ENCODE results near the gene ADAMTS7.
A peak's percentile ranks its signal among the peaks of the same experiment; 100 is the strongest.
"Not testable (repeated sequence)": the region's sequence is repeated elsewhere in the genome, so short reads cannot be mapped to it uniquely, and the experiment has no call there.

ADAMTS7 gene

DNA sequence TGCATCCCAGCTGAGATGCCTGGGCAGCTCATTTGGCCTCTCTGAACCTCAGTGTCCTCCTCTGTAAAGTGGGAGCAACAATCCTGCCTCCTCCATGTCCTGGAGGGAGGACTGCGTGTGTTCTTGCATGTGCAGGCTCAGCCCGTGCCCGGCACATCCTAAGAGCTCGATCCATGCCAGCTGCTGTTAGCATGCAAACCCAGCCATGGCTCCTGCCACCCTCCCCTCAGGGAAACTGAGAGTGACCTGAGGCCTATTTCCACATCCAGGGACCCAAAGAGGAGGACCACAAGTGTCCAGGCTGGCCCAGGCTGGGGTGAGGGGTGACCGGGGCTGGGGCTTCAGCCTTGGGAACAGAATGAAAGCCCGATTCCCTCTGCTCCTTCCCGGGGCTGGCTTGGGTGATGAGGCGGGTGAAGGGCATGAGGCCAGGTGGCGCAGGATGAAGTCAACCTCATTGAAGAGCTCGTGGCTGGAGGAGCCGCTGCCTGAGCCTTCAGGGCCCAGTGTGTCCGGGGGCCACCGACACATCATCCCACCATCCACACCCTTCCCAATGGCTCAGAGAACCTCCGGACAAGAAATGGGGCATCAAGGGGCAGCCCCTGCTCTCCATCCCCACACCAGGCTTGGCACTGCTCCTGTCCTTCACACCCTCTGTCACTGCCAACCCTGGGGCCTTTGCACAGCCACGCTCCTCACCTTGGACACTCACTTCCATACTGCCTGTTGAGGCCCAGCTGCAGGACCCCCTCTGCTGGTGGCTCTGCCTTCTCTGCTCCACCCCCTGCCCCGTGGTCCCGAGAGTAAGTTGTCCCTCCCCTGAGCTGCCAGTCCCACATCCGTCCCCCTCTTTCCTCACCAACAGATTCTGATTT, 42.5 kb downstream of the ADAMTS7 start:
- Histone ChIP-seq H3K27me3 (replicated peaks; ENCODE audit: control insufficient read depth, insufficient read depth, low read length) (no peaks in the 10 kb centered on the region), H3K36me3 (ENCODE audit: control insufficient read depth, insufficient read depth, low read length) (no peaks in the 10 kb centered on the region), H3K4me3 (replicated peaks; ENCODE audit: low read depth, low read length) (no peak overlapping the region)
- DNase-seq (ENCODE audit: extremely low read depth, insufficient read length): no peak
- TF ChIP-seq, protein P1, sequence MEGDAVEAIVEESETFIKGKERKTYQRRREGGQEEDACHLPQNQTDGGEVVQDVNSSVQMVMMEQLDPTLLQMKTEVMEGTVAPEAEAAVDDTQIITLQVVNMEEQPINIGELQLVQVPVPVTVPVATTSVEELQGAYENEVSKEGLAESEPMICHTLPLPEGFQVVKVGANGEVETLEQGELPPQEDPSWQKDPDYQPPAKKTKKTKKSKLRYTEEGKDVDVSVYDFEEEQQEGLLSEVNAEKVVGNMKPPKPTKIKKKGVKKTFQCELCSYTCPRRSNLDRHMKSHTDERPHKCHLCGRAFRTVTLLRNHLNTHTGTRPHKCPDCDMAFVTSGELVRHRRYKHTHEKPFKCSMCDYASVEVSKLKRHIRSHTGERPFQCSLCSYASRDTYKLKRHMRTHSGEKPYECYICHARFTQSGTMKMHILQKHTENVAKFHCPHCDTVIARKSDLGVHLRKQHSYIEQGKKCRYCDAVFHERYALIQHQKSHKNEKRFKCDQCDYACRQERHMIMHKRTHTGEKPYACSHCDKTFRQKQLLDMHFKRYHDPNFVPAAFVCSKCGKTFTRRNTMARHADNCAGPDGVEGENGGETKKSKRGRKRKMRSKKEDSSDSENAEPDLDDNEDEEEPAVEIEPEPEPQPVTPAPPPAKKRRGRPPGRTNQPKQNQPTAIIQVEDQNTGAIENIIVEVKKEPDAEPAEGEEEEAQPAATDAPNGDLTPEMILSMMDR (IDR thresholded peaks at IDR 0.05; ENCODE audit: insufficient read depth, low read length, poor library complexity, severe bottlenecking): no peak

DNA sequence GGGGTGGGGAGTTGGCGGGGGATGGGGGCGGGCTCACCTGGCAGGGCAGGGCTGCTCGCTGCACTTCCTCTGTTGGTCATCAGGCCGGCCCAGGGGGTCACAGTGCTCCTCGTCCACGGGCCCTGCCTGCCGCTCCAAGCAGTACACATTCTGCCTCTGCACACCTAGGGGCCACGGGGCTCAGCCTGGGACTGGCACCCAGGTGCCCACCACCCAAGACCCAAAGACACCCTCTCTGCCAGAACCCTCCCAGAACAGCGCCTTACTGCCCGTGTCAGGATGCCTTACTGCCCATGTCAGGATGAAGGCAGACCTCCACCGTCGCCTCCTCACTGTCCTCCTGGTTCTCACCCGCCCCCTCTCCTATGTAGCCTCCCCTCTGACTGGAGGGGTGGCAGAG, 43.2 kb downstream of the ADAMTS7 start:
- TF ChIP-seq, protein P1 (IDR thresholded peaks at IDR 0.05; ENCODE audit: insufficient read depth, low read length, poor library complexity, severe bottlenecking): no peak
- Histone ChIP-seq H3K4me3 (replicated peaks; ENCODE audit: low read depth, low read length) (no peak overlapping the region), H3K27me3 (replicated peaks; ENCODE audit: control insufficient read depth, insufficient read depth, low read length) (no peaks in the 10 kb centered on the region)

DNA sequence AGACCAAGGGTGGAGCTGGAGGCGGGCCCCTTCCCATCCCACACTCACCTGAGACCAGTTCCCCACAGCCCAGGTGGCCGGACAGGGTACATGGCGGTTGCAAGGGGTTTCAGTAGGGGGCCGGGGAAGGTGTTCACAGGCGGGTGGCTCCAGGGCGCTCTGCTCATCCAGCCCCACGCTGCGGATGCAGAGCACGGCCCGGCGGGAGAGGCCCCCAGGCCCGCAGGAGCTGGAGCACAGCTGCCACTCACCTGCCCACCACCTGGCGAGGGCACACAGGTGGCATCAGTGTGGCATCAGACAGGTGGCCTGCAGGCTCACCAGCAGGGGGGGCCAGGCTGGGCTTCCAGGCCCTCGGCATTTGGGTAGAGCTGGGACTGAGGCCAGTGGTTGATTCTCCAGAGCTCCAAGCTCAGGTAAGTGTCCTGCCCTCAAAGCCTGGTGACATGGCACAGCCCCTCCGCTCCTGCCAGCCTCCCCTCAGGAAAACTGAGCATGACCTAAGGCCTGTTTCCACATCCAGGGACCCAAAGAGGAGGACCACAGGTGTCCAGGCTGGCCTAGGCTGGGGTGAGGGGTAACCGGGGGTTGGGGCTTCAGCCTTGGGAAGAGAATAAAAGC, 43.8 kb downstream of the ADAMTS7 start:
- H3K27me3 ChIP-seq (replicated peaks; ENCODE audit: control insufficient read depth, insufficient read depth, low read length): no peaks in the 10 kb centered on the region
- TF ChIP-seq, protein P1 (IDR thresholded peaks at IDR 0.05; ENCODE audit: insufficient read depth, low read length, poor library complexity, severe bottlenecking): peak; percentile 34
- no peak overlapping the region for H3K4me3 ChIP-seq (replicated peaks; ENCODE audit: low read depth, low read length)
- H3K36me3 ChIP-seq (ENCODE audit: control insufficient read depth, insufficient read depth, low read length): no peaks in the 10 kb centered on the region
- DNase-seq (ENCODE audit: extremely low read depth, insufficient read length): no peak

More for the DNA sequence above, 43.2 kb downstream of the ADAMTS7 start:
- no peaks in the 10 kb centered on the region for H3K36me3 ChIP-seq (ENCODE audit: control insufficient read depth, insufficient read depth, low read length)
- DNase-seq (ENCODE audit: extremely low read depth, insufficient read length): no peak

DNA sequence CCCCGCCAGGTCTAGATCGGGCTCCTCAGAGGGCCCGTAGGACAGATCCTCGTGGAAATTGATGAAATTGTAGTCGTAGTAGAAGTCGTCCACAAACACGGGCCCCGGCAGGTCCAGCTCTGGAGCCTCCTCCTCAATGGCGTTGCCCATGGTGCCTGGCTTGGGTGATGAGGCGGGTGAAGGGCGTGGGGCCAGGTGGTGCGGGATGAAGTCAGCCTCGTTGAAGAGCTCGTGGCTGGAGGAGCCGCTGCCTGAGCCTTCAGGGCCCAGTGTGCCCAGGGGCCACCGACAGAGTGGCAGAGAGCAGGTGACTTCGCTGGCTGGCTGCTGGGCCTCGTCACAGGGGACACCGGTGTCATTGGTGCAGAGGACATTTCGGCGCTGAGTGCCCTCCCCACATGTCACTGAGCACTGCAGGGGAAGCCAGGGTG, 44.6 kb downstream of the ADAMTS7 start:
- not testable (repeated sequence) for H3K36me3 ChIP-seq (ENCODE audit: control insufficient read depth, insufficient read depth, low read length); DNase-seq (ENCODE audit: extremely low read depth, insufficient read length); H3K4me3 ChIP-seq (replicated peaks; ENCODE audit: low read depth, low read length); H3K27me3 ChIP-seq (replicated peaks; ENCODE audit: control insufficient read depth, insufficient read depth, low read length)

DNA sequence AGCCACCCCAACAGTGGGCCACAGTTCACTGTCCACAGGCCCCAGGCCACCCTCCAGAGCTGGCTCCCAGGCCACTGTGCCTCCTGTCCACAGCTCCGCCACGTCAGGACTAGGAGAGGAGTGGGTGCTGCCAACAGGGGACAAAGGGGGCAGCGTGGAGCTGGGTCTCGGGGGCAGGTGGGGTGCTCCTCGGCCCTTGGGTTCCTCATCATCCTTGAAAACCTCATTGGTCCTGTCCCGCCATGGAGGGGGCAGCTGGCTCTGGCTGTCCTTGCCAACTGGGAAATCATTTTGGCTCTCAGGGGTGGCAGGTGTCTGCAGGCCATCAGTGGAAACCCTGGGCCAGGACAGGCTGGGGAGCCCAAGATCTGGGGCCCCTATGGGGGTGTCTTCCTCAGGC, 45.2 kb downstream of the ADAMTS7 start:
- TF ChIP-seq, protein P1 (IDR thresholded peaks at IDR 0.05; ENCODE audit: insufficient read depth, low read length, poor library complexity, severe bottlenecking): no peak
- Histone ChIP-seq H3K27me3 (replicated peaks; ENCODE audit: control insufficient read depth, insufficient read depth, low read length) (no peaks in the 10 kb centered on the region), H3K36me3 (ENCODE audit: control insufficient read depth, insufficient read depth, low read length) (no peaks in the 10 kb centered on the region), H3K4me3 (replicated peaks; ENCODE audit: low read depth, low read length) (no peak overlapping the region)
- DNase-seq (ENCODE audit: extremely low read depth, insufficient read length): no peak

DNA sequence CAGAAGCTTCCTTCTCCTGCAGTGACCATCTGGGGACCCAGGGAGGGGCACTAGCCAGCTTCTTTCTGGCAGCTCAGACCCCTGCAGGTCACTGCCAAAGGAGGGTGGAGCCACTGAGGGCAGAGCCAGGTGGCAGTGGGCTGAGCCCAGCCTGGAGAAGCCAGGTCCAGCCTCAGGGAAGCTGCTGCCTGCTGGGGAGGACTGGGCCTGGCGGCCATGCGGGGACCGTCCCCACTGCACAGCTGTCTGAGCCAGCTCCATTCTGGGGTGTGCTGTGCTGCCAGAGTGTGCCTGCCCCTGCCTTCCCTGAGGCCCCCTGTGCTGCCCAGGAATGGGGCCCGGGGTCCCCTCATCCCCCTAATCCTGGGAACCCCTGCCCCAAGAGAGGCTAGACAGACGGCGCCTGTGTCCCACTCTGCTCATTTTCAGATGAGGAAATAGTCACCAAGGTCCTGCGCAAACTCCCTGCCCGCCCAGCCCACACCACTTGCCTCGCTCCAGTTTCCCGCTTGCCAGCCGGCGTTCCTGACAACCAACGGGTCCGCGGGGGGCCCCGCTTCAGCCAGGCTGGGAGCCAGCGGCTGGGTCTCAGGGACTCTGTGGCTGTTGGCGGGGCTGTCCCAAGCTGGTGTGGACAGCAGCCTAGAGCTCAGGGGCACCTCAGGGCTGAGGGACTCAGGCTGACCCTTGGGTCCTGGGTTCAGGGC, 46.0 kb downstream of the ADAMTS7 start:
- DNase-seq (ENCODE audit: extremely low read depth, insufficient read length); H3K4me3 ChIP-seq (replicated peaks; ENCODE audit: low read depth, low read length); H3K27me3 ChIP-seq (replicated peaks; ENCODE audit: control insufficient read depth, insufficient read depth, low read length); H3K36me3 ChIP-seq (ENCODE audit: control insufficient read depth, insufficient read depth, low read length): not testable (repeated sequence)

DNA sequence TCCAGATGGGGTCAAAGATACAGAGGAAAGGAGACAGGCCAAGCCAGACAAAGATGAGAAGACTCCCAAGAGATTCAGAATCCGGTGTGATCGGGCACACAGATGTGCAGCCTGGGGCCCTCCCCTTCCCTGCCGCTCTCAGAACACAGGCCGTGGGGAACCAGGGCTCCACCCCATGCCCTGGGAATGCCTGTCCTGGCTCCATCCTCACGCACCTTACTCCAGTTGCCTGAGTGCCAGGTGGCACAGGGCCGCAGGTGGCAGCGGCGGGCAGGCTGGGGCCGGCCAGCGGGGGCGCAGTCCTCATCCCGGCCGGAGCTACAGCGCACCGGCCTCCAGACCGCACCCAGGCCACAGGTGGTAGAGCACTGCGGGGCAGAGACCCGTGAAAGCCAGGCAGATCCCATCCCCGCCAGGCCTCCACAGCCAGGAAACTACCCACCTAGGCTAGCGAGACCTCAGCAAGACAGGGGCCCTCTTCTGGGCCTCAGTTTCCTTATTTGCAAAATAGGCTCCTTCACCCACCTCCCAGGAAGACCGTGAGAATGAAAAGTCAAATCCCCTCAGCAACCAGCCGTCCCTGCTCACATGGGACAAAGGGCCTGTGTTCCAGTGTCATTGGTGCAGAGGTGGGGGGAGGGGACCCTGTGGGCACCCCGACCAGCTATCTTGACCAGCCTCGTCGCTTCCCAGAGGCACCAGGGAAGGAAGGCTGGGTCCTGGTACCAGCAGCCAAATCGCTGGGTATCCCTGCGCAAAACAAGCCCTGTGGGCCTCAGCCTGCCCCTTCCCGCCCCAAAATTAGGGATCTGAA, 46.7 kb downstream of the ADAMTS7 start:
- not testable (repeated sequence) for DNase-seq (ENCODE audit: extremely low read depth, insufficient read length); H3K4me3 ChIP-seq (replicated peaks; ENCODE audit: low read depth, low read length); H3K27me3 ChIP-seq (replicated peaks; ENCODE audit: control insufficient read depth, insufficient read depth, low read length); H3K36me3 ChIP-seq (ENCODE audit: control insufficient read depth, insufficient read depth, low read length)

Measured in GM06990 (cell line).